Epithelial cell of proximal tubule (primary cell): ENCODE results near the gene RIOK1. TPM values are rescaled to one million over a fixed set of nuclear protein-coding genes. Genes with fewer than 3 reads are reported as not detected.

Experiments used
- DNase-seq: peaks from one replicate; pipeline ENCODE4 v3.0.0-alpha.2; 2011; ENCODE audit warnings: low read depth
- H3K4me3 ChIP-seq: 2 replicates; pipeline ENCODE4 v1.5.1; 2011; ENCODE audit warnings: low read depth, mild to moderate bottlenecking, low read length
- total RNA-seq: library from RNA; depleted of rRNA; stranded (reverse); fragments of >200 nt; gene quantifications from 2 replicates; pipeline ENCODE4 v1.2.3, GENCODE V29; 2015
- TF ChIP-seq, protein P1 (sequence below): conservative IDR thresholded peaks from 2 replicates; pipeline ENCODE4 v1.5.1; 2012; ENCODE audit warnings: low read depth, mild to moderate bottlenecking, low read length

RIOK1 gene
- total RNA-seq, 1 donor from 2014 or later, result 9.5 TPM

- no peak overlapping the region for H3K4me3 ChIP-seq
- TF ChIP-seq, protein P1, sequence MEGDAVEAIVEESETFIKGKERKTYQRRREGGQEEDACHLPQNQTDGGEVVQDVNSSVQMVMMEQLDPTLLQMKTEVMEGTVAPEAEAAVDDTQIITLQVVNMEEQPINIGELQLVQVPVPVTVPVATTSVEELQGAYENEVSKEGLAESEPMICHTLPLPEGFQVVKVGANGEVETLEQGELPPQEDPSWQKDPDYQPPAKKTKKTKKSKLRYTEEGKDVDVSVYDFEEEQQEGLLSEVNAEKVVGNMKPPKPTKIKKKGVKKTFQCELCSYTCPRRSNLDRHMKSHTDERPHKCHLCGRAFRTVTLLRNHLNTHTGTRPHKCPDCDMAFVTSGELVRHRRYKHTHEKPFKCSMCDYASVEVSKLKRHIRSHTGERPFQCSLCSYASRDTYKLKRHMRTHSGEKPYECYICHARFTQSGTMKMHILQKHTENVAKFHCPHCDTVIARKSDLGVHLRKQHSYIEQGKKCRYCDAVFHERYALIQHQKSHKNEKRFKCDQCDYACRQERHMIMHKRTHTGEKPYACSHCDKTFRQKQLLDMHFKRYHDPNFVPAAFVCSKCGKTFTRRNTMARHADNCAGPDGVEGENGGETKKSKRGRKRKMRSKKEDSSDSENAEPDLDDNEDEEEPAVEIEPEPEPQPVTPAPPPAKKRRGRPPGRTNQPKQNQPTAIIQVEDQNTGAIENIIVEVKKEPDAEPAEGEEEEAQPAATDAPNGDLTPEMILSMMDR, result no peak
- no peak for DNase-seq
These were observed 51.6 kb downstream of the RIOK1 start for GRCh38 chr6:7441048-7441775.

- no peak for DNase-seq
- TF ChIP-seq, protein P1, result no peak
These were observed 52.9 kb downstream of the RIOK1 start for GRCh38 chr6:7442467-7442866.

GRCh38 chr6:7445101-7445500 lies 55.5 kb downstream of the RIOK1 start:
- TF ChIP-seq, protein P1, result no peak
- DNase-seq, result no peak
- H3K4me3 ChIP-seq, result no peak overlapping the region

More at GRCh38 chr6:7442467-7442866, 52.9 kb downstream of the RIOK1 start:
- H3K4me3 ChIP-seq, result no peak overlapping the region

- DNase-seq, result no peak
- TF ChIP-seq, protein P1, result no peak
- H3K4me3 ChIP-seq, result no peak overlapping the region
These were observed 56.4 kb downstream of the RIOK1 start for GRCh38 chr6:7445885-7446461.

GRCh38 chr6:7446619-7447325 lies 57.2 kb downstream of the RIOK1 start:
- no peak overlapping the region for H3K4me3 ChIP-seq
- DNase-seq, result no peak
- TF ChIP-seq, protein P1, result no peak

DNA sequence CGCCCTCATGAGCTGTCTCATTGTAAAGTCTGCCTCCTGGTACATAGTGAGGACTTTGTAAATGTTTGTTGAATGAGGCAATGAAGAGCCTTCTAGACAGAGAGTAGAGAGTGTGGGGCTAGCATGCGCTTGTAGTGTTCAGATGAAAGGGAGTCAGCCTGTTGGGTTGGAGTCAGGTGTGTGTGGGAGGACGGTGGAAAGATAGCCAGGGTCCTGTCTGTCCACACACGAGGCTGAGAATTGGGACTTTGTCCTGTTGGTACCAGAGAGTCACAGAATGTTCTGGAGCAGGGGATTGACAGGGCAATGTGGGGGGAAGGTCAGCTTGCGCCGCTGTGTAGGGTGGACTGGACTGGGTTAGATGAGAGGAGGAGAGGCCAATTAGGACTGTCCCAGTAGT lies 58.6 kb downstream of the RIOK1 start:
- no peak for DNase-seq
- H3K4me3 ChIP-seq, result no peak overlapping the region
- TF ChIP-seq, protein P1, result no peak

DNA sequence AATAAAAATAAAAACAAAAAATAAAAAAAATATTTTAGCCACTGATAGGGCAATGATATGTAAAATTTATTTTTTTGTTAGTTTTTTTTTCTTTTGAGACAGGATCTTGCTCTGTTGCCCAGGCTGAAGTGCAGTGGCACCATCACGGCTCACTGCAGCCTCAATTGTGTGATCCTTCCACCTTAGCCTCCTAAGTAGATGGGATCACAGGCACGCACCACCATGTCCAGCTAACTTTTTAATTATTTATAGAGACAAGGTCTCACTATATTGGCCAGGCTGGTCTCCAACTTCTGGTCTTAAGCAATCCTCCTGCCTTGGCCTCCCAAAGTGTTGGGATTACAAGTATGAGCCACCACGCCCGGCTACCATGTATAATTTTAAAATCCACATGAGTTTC lies 59.4 kb downstream of the RIOK1 start:
- H3K4me3 ChIP-seq, result no peak overlapping the region
- TF ChIP-seq, protein P1, result no peak
- no peak for DNase-seq
